Measurements from ENCODE around the gene SLC22A12.

The SLC22A12 gene

GRCh38 chr11:64546176-64546575 lies 44.8 kb upstream of the SLC22A12 start:
- no peak for TF ChIP-seq POLR2A (IDR thresholded peaks at IDR 0.05; ENCODE audit: extremely low read depth, insufficient read length)
- TF ChIP-seq MYC (IDR thresholded peaks at IDR 0.05; ENCODE audit: low read depth, low read length) = no peak
- TF ChIP-seq, protein P1, sequence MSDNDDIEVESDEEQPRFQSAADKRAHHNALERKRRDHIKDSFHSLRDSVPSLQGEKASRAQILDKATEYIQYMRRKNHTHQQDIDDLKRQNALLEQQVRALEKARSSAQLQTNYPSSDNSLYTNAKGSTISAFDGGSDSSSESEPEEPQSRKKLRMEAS (IDR thresholded peaks at IDR 0.05; ENCODE audit: low read depth, low read length) = no peak
- TF ChIP-seq CTCF (IDR thresholded peaks at IDR 0.05; ENCODE audit: low read depth, low read length) = no peak
- DNase-seq (ENCODE audit: low read depth) = no peak
- no peak overlapping the region for H3K4me3 ChIP-seq (ENCODE audit: low read depth, low read length)

GRCh38 chr11:64546600-64546999 lies 44.4 kb upstream of the SLC22A12 start:
- H3K4me3 ChIP-seq (ENCODE audit: low read depth, low read length) = no peak overlapping the region
- no peak for DNase-seq (ENCODE audit: low read depth)
- TF ChIP-seq MYC (IDR thresholded peaks at IDR 0.05; ENCODE audit: low read depth, low read length) = no peak
- TF ChIP-seq, protein P1 (IDR thresholded peaks at IDR 0.05; ENCODE audit: low read depth, low read length) = no peak
- no peak for TF ChIP-seq CTCF (IDR thresholded peaks at IDR 0.05; ENCODE audit: low read depth, low read length)
- TF ChIP-seq POLR2A (IDR thresholded peaks at IDR 0.05; ENCODE audit: extremely low read depth, insufficient read length) = no peak

DNA sequence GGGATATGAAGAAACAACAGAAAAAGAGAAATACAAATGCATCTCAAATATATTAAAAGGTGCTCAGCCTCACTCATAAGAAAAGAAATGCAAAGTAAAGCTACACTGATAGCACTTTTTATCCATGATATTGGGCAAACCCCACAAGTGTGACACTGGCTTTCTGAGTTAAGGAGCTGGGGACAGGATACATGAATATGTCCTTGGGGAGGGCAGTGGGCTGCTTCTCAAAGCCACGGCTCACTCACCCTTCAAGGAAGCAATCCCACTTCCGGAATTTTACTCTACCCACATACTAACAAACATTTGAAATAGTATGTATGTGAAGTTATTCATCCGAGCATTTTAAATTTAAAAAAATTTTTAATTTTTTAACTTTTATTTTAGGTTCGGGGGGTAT lies 41.1 kb upstream of the SLC22A12 start:
- peak; percentile 76 for DNase-seq (ENCODE audit: low read depth)
- H3K4me3 ChIP-seq (ENCODE audit: low read depth, low read length) = no peak overlapping the region
- TF ChIP-seq CTCF (IDR thresholded peaks at IDR 0.05; ENCODE audit: low read depth, low read length) (no peak), POLR2A (IDR thresholded peaks at IDR 0.05; ENCODE audit: extremely low read depth, insufficient read length) (no peak), MYC (IDR thresholded peaks at IDR 0.05; ENCODE audit: low read depth, low read length) (no peak)
- TF ChIP-seq, protein P1 (IDR thresholded peaks at IDR 0.05; ENCODE audit: low read depth, low read length) = no peak

DNA sequence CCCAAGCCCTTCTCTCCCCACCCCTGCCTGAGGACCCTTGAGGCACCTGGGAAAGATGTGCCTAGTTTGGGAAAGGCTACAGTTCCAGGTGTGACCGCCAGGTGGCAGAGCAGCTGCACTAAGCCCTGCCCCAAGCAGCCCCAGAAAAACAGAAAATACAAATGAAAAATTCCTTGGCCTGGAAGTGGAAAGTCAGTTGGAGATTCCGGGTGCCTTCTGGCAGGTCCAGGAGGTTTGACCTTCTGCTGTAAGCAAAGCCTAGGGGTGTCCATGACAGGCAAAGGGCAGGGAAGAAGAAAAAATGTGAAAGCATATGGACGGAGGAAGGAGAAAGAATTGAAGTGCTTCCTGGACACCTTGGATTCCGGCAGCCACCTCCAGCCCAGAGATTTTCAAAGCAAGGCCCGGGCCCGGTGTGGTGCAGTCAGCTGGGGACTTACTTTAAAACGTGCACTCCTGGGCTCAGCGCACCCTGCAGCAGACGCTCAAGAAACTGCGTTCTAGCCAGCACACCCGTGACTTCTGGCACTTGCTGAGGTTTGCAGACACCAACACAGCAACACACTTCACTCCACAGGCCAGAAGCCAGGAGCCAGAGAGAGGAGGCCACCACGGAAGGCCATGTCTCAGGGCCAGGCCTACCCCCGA lies 37.3 kb upstream of the SLC22A12 start:
- H3K4me3 ChIP-seq (ENCODE audit: low read depth, low read length) = no peak overlapping the region
- peak; percentile 55 for DNase-seq (ENCODE audit: low read depth)
- TF ChIP-seq, protein P1 (IDR thresholded peaks at IDR 0.05; ENCODE audit: low read depth, low read length) = peak; percentile 59; the same call in 1 of the 2 replicates
- TF ChIP-seq POLR2A (IDR thresholded peaks at IDR 0.05; ENCODE audit: extremely low read depth, insufficient read length) (no peak), CTCF (IDR thresholded peaks at IDR 0.05; ENCODE audit: low read depth, low read length) (peak; percentile 96), MYC (IDR thresholded peaks at IDR 0.05; ENCODE audit: low read depth, low read length) (peak; percentile 64)

DNA sequence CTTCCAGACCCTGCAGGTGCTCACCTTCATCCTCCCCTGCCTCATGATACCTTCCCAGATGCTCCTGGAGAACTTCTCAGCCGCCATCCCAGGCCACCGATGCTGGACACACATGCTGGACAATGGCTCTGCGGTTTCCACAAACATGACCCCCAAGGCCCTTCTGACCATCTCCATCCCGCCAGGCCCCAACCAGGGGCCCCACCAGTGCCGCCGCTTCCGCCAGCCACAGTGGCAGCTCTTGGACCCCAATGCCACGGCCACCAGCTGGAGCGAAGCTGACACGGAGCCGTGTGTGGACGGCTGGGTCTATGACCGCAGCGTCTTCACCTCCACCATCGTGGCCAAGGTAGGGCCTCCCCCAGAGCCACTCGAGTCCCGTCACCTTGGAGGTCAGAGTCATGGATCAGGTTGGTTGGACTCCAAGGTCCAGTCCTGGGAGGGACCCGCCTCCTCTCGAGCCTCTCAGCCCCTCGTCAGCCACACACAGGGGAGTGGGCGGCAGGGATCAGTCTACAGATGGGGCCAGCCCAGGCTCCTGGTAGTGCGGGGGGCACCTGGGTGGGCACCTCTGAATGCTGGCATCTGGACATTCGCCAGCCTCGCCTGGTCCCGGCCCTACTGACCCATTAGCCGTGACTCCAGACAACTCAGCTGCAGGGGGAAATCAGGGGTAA lies 34.8 kb upstream of the SLC22A12 start:
- DNase-seq (ENCODE audit: low read depth) = no peak
- H3K4me3 ChIP-seq (ENCODE audit: low read depth, low read length) = no peak overlapping the region
- TF ChIP-seq POLR2A (IDR thresholded peaks at IDR 0.05; ENCODE audit: extremely low read depth, insufficient read length) (no peak), MYC (IDR thresholded peaks at IDR 0.05; ENCODE audit: low read depth, low read length) (no peak), CTCF (IDR thresholded peaks at IDR 0.05; ENCODE audit: low read depth, low read length) (no peak)
- TF ChIP-seq, protein P1 (IDR thresholded peaks at IDR 0.05; ENCODE audit: low read depth, low read length) = no peak

All from NB4 (cell line).